GM12878 (cell line): Measurements from ENCODE around the gene VAV2. TPM values are rescaled to one million over a fixed set of nuclear protein-coding genes. Genes with fewer than 3 reads are reported as not detected.
A peak's percentile ranks its signal among the peaks of the same experiment; 100 is the strongest.

Source experiments
- ATAC-seq: fragments of 200-7000 bp; cut with Tn5 transposase; 3 replicates; pipeline ENCODE4 v1.9.1; 2020; ENCODE audit warnings: mild to moderate bottlenecking, moderate library complexity
- BruUV-seq: library from RNA; stranded (reverse); fragments of 400-500 nt; replicated peaks from 2 replicates; lab custom pipeline; 2021; lab: Mats Ljungman, UMichigan
- CTCF ChIA-PET: fragments of 300-600 bp; sonication (Branson Sonifier 250); formaldehyde crosslinking; extraction: SDS; loops from one replicate; lab custom pipeline; 2021; ENCODE audit warnings: inconsistent platforms; lab: Yijun Ruan, JAX
- POLR2A ChIA-PET: fragments of 350-600 bp; formaldehyde crosslinking; extraction: SDS; loops from one replicate; lab custom pipeline; 2021; ENCODE audit warnings: inconsistent platforms; lab: Charles Lee
- RAD21 ChIA-PET: fragments of 300-600 bp; sonication (Branson Sonifier 250); formaldehyde crosslinking; loops from one replicate; lab custom pipeline; 2023; ENCODE audit warnings: antibody characterized with exemption; ENCODE audit not compliant: unreplicated experiment; lab: Charles Lee
- SMC1A ChIA-PET: fragments of 300-600 bp; sonication (Branson Sonifier 250); formaldehyde crosslinking; loops from one replicate; lab custom pipeline; 2023; ENCODE audit not compliant: unreplicated experiment, uncharacterized antibody; lab: Charles Lee
- DNase-seq: peaks from one replicate; pipeline ENCODE4 v3.0.0-alpha.2; 2011; ENCODE audit warnings: low read depth, low spot score
- FAIRE-seq: peaks from 3 replicates; lab custom pipeline; 2011; peaks lifted over from hg19 to GRCh38; lab: Jason Lieb, UNC
- H2AFZ ChIP-seq: 2 replicates; pipeline ENCODE4 v1.6.0; 2011; ENCODE audit warnings: low read depth, low read length, control low read depth; ENCODE audit not compliant: control insufficient read depth
- H3K27ac ChIP-seq: 2 replicates; pipeline ENCODE4 v1.5.1; 2011; ENCODE audit warnings: control low read depth; ENCODE audit not compliant: control insufficient read depth, insufficient read depth
- H3K27me3 ChIP-seq, 2 experiments: replicated peaks in 1 of 2; 2 replicates each; pipeline versions ENCODE4 v1.6.0 to v1.6.1; 2011; ENCODE audit warnings: low read length in 1 of 2; ENCODE audit not compliant: control insufficient read depth in 2 of 2, insufficient read depth in 2 of 2
- H3K36me3 ChIP-seq, 2 experiments: 2 replicates each; pipeline ENCODE4 v1.5.1; 2011; ENCODE audit warnings: low read length in 1 of 2; ENCODE audit not compliant: control insufficient read depth in 2 of 2, insufficient read depth in 2 of 2
- H3K4me1 ChIP-seq: 2 replicates; pipeline ENCODE4 v1.6.1; 2011; ENCODE audit warnings: mild to moderate bottlenecking, low read length, moderate library complexity, mixed read lengths; ENCODE audit not compliant: control insufficient read depth, insufficient read depth
- H3K4me2 ChIP-seq: 2 replicates; pipeline ENCODE4 v1.6.0; 2011; ENCODE audit warnings: control low read depth; ENCODE audit not compliant: control insufficient read depth, insufficient read depth
- H3K4me3 ChIP-seq: fragments of 200-600 bp; sonication (generic); 2 replicates; pipeline ENCODE4 v1.5.1; 2016
- H3K79me2 ChIP-seq: 2 replicates; pipeline ENCODE4 v1.6.0; 2011; ENCODE audit warnings: low read length; ENCODE audit not compliant: control insufficient read depth, insufficient read depth
- H3K9ac ChIP-seq: 2 replicates; pipeline ENCODE4 v1.8.0; 2011; ENCODE audit warnings: low read length, control low read depth, mixed read lengths; ENCODE audit not compliant: control insufficient read depth, insufficient read depth
- H3K9me3 ChIP-seq: replicated peaks from 3 replicates; pipeline ENCODE4 v1.5.1; 2011; ENCODE audit warnings: mild to moderate bottlenecking, low read length; ENCODE audit not compliant: control insufficient read depth, insufficient read depth
- H4K20me1 ChIP-seq: 2 replicates; pipeline ENCODE4 v1.6.0; 2011; ENCODE audit not compliant: control insufficient read depth, insufficient read depth
- CHD1 ChIP-seq: IDR thresholded peaks from 2 replicates; pipeline ENCODE4 v1.6.1; 2012; ENCODE audit warnings: low read depth, low read length, improper control_type of control experiment
- MYC ChIP-seq: IDR thresholded peaks from 2 replicates; pipeline ENCODE4 v1.6.1; 2011; ENCODE audit warnings: mild to moderate bottlenecking, low read length, moderate library complexity, inconsistent platforms; ENCODE audit not compliant: insufficient read depth, insufficient replicate concordance, insufficient read length, severe bottlenecking
- NKRF ChIP-seq: fragments of 450-650 bp; conservative IDR thresholded peaks from 2 replicates; pipeline ENCODE4 v1.6.1; 2017; ENCODE audit warnings: mild to moderate bottlenecking, moderate library complexity
- POLR2A ChIP-seq: IDR thresholded peaks from 2 replicates; pipeline ENCODE4 v1.6.1; 2011; ENCODE audit warnings: low read depth, mild to moderate bottlenecking, low read length
- RB1 ChIP-seq: fragments of 450-650 bp; formaldehyde crosslinking; IDR thresholded peaks from 2 replicates; pipeline ENCODE4 v1.6.1; 2017; ENCODE audit warnings: mild to moderate bottlenecking, borderline replicate concordance
- SMARCA5 ChIP-seq: fragments of 450-650 bp; IDR thresholded peaks from 2 replicates; pipeline ENCODE4 v1.6.1; 2017; ENCODE audit warnings: mild to moderate bottlenecking
- SUPT20H ChIP-seq: IDR thresholded peaks from 2 replicates; pipeline ENCODE4 v1.6.1; 2011; ENCODE audit warnings: low read depth, mild to moderate bottlenecking, low read length, moderate library complexity, borderline replicate concordance; ENCODE audit not compliant: control insufficient read depth
- ZBED1 ChIP-seq: IDR thresholded peaks from 2 replicates; pipeline ENCODE4 v1.6.1; 2016; ENCODE audit warnings: borderline replicate concordance
- WGBS: methylation state at CpG from one replicate; pipeline ENCODE4 v1.1.6; 2016; ENCODE audit warnings: low lambda C conversion rate; ENCODE audit not compliant: insufficient replicate concordance, insufficient coverage; ENCODE audit errors: missing lambda C conversion rate; 5-methylcytosine and 5-hydroxymethylcytosine counted together
- in situ Hi-C: fragments of 300-500 bp; cut with MboI; formaldehyde crosslinking; loops from 9 replicates; pipeline ENCODE4 v1.14.3; 2018; ENCODE audit warnings: mixed read lengths
- intact Hi-C: fragments of 100-400 bp; cut with micrococcal nuclease; formaldehyde crosslinking; loops from one replicate; pipeline ENCODE4 v1.14.2; 2022; ENCODE audit not compliant: unreplicated experiment
- polyA plus RNA-seq, 11 experiments: library from polyadenylated mRNA; depleted of rRNA in 4 of 11; unstranded in 6 of 11; stranded (reverse) in 5 of 11; fragments of >200 nt; fragmentation: Nextera tagmentation in 4 of 11; fragmentation: Illumina TruSeq in 1 of 11; extraction: Ambion mirVana in 4 of 11; extraction: Trizol in 1 of 11; gene quantifications; 1 replicate in 1 of 11; 2 replicates in 10 of 11; pipeline versions ENCODE4 v1.2.1 to v1.2.3, GENCODE V29; 2011 to 2016; ENCODE audit warnings: inconsistent platforms in 2 of 11, missing spikeins in 2 of 11, low read depth in 1 of 11
- total RNA-seq, 4 experiments: library from RNA; depleted of rRNA in 3 of 4; stranded (reverse); fragments of >200 nt in 3 of 4; fragmentation: Illumina TruSeq in 1 of 4; extraction: Trizol in 1 of 4; gene quantifications; 2 replicates each; pipeline versions ENCODE4 v1.2.1 to v1.2.3, GENCODE V29; 2013 to 2021
- TF ChIP-seq, protein P1 (sequence below): IDR thresholded peaks from 2 replicates; pipeline ENCODE4 v1.6.1; 2011; ENCODE audit warnings: borderline replicate concordance, low read depth, mild to moderate bottlenecking, moderate library complexity, low read length; ENCODE audit not compliant: insufficient read depth, poor library complexity, severe bottlenecking

The VAV2 gene
- total and polyA plus RNA-seq, 10 of the 15 experiments (the other 5 are each of a cell fraction or from before 2014, with no cell fraction given): 0.13 to 43.9 (median 16.9) TPM

DNA sequence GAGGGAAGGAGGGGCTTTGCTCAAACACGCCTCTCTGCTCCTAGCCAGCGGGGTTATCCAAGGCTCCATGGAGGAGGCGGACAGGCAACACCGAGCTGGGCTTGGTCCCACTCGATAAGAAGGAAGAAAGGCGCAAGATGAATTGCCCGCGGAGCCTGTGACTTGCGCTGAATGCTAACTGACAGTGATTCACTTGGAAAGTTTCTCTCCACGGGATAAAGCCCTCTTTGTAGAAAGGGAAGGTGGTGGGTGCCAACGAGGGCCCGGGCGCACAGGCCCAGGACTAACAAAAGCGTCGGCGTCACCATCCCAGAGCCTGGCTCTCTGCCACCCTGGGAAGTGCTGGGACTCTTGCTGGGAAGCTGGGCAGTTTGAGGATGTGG is 76.0 kb downstream of the VAV2 start:
- TF ChIP-seq SMARCA5 (no peak), CHD1 (no peak), ZBED1 (no peak), MYC (no peak)
- H3K36me3 ChIP-seq: peaks cover 1 to 3% of the 10 kb centered on the region in 2 experiments; a peak in 3 of 4 replicates
- H3K9ac ChIP-seq: no peak overlapping the region
- H3K27me3 ChIP-seq: no peaks in the 10 kb centered on the region
- in situ Hi-C loops: no loop called here
- DNase-seq: no peak
- peaks cover 36% of the 10 kb centered on the region for H3K79me2 ChIP-seq
- no peak overlapping the region for H2AFZ ChIP-seq
- FAIRE-seq: no peak
- ATAC-seq: no peak
- no peak overlapping the region for H3K4me3 ChIP-seq
- BruUV-seq: no TSS peak
- H3K4me1 ChIP-seq: no peaks in the 10 kb centered on the region
- ChIA-PET RAD21 (no interaction called here), SMC1A (no interaction called here), POLR2A (no interaction called here), CTCF (no interaction called here)
- H3K4me2 ChIP-seq: no peak overlapping the region
- intact Hi-C loops: no loop called here
- 97% methylated on average over 15 of the region's 16 CpGs for WGBS
- no peak overlapping the region for H3K27ac ChIP-seq
- no peaks in the 10 kb centered on the region for H3K9me3 ChIP-seq
- H4K20me1 ChIP-seq: no peaks in the 10 kb centered on the region; the same call in 1 of the 2 replicates

DNA sequence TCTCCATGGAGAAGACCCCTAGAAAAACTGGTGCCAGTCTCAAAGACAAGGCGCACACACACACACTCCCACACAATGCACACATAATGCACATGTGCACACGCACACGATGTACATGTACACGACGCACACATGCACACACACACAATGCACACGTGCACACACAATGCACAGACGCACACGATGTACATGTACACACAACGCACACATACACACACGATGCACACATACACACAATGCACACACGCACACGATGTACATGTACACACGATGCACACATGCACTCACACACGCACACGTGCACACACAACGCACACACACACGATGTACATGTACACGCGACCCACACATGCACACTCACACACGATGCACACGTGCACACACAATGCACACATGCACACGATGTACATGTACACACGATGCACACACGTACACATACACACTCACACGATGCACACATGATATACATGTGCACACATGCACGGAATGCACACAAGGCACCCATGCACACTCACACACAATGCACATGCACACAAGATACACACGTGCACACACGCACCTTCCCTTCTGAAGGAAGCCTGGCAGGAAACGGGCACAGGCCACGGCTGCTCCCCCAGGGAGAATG is 76.5 kb downstream of the VAV2 start:
- BruUV-seq: no TSS peak
- DNase-seq: no peak
- Histone ChIP-seq H3K79me2 (peaks cover 37% of the 10 kb centered on the region), H3K9ac (no peak overlapping the region), H3K4me2 (no peak overlapping the region), H3K27ac (no peak overlapping the region), H2AFZ (no peak overlapping the region), H3K4me1 (no peaks in the 10 kb centered on the region), H4K20me1 (no peaks in the 10 kb centered on the region; the same call in 1 of the 2 replicates), H3K9me3 (no peaks in the 10 kb centered on the region), H3K27me3 (no peaks in the 10 kb centered on the region), H3K36me3 (peaks cover 1 to 3% of the 10 kb centered on the region in 2 experiments; a peak in 3 of 4 replicates), H3K4me3 (no peak overlapping the region)
- TF ChIP-seq NKRF (no peak), SUPT20H (no peak), RB1 (no peak), POLR2A (peak; percentile 49; the same call in 1 of the 2 replicates)
- TF ChIP-seq, protein P1, sequence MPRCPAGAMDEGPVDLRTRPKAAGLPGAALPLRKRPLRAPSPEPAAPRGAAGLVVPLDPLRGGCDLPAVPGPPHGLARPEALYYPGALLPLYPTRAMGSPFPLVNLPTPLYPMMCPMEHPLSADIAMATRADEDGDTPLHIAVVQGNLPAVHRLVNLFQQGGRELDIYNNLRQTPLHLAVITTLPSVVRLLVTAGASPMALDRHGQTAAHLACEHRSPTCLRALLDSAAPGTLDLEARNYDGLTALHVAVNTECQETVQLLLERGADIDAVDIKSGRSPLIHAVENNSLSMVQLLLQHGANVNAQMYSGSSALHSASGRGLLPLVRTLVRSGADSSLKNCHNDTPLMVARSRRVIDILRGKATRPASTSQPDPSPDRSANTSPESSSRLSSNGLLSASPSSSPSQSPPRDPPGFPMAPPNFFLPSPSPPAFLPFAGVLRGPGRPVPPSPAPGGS: peak; percentile 81
- SMC1A ChIA-PET: no interaction called here
- POLR2A ChIA-PET: no interaction called here
- CTCF ChIA-PET: no interaction called here
- in situ Hi-C loops (no loop called here), intact Hi-C loops (no loop called here)
- WGBS: 82% methylated on average over 30 of the region's 30 CpGs
- no peak for ATAC-seq
- FAIRE-seq: no peak
- RAD21 ChIA-PET: no interaction called here
